Measurements from ENCODE around the gene FAM174A.

FAM174A gene

DNA sequence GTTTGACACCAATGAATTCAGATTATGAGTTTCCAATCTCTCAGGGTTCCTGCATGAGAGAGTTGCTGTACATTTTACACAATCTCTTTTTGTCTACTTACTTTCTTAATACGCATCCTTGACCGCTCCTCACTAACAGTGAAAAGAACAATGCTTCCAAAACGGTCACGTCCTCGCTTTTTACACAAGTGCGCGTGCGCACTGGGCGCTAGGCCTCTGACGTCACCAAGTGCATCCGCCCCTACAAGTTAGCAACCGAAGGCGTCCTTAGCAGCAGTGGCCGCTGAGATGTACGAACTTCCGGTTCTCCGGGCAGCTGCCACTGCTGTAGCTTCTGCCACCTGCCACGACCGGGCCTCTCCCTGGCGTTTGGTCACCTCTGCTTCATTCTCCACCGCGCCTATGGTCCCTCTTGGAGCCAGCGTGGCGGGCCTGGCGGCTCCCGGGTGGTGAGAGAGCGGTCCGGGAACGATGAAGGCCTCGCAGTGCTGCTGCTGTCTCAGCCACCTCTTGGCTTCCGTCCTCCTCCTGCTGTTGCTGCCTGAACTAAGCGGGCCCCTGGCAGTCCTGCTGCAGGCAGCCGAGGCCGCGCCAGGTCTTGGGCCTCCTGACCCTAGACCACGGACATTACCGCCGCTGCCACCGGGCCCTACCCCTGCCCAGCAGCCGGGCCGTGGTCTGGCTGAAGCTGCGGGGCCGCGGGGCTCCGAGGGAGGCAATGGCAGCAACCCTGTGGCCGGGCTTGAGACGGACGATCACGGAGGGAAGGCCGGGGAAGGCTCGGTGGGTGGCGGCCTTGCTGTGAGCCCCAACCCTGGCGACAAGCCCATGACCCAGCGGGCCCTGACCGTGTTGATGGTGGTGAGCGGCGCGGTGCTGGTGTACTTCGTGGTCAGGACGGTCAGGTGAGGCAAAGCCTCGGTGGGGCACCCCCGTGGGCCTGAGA is at the start of gene FAM174A:
FAM174A (plus strand) TSS at position 315 of the 946 bp plus-strand sequence; CDS start at position 472, 157 bp downstream.
- DNase-seq: peak; percentile 63

GRCh38 chr5:100493996-100494395 is 41.2 kb upstream of the FAM174A start:
- no peak for DNase-seq

GRCh38 chr5:100496296-100496695 is 38.9 kb upstream of the FAM174A start:
- no peak for DNase-seq

GRCh38 chr5:100502684-100503083 is 32.5 kb upstream of the FAM174A start:
- no peak for DNase-seq

- no peak for DNase-seq
Observed at GRCh38 chr5:100505984-100506670, 29.0 kb upstream of the FAM174A start.

DNA sequence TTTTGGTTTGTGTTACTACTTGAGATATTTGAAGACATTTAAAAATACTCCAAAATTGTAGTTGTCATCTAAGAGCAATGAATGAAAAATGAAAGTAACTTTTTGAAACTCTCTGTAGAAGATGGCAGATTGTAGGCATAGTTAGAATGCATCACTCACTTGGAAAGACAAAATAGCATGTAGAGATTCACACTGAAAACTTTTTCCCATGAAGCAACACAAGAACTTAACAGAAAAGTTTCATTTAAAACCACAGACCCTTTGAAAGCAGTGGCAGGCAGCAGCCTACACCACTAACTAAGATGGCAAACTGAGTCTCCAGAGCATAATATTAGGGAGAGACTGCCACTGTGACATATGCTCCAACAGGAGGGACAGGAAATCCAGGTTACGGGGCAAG is 18.9 kb upstream of the FAM174A start:
- DNase-seq: no peak

- DNase-seq: peak; percentile 88
Observed at GRCh38 chr5:100517301-100517974, 17.7 kb upstream of the FAM174A start.

DNA sequence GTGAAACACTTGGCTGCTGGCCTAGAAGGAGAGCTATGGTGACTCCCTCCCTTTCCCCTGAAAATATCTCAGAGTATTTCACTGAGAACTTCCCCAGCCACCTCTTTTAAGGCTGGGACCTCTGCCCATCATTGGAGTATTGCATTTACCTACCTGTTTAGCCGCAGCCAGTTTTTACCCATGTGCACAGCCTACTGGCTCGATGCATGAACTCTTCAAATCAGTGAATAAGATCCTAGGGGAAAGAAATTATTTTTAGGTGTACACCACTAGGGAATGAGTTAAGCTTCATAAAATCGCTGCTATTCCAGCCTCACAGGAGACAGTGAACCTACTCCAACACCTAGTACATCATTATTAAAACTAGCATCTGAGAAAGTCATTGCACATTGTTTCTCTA is 16.8 kb upstream of the FAM174A start:
- no peak for DNase-seq

GRCh38 chr5:100519075-100519474 is 16.1 kb upstream of the FAM174A start:
- no peak for DNase-seq

DNA sequence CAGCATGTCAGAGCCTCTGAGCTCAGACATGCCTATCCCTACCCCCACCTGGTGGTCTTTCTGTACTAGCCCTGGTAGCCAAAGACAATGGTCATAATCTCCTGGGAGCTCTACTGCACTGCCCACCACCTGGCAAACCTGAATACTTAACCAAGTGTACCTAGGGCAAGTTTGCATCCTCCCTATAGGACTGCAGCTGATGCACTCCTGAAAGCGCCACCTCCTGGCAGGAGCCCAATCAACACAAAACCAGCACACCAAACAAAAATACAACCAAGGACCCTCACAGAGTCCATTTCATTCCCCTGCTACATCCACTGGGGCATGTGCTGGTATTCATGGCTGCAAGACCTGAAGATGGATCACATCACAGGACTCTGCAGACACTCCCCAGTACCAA is 14.8 kb upstream of the FAM174A start:
- DNase-seq: no peak

DNA sequence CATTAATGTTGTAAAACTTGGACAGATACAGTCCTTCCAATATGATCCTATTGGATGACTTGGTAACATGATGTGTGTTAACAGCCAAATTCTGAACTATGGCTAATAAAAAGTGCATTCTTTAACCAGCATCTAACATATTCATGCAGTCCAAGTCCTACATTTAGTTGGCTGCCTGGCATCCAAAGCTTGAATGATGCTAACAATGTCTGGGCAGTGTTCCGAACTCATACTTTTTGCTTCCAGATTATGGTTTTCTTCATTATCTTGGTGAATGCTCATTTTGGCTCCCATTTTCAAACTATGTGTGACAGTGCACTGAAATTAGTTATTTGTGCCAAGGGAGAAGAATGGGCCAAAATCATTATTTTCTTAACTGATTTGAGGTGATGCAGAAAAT is 2.8 kb downstream of the FAM174A start:
- DNase-seq: no peak

- DNase-seq: no peak
Observed at GRCh38 chr5:100539519-100539918, 4.3 kb downstream of the FAM174A start.

DNA sequence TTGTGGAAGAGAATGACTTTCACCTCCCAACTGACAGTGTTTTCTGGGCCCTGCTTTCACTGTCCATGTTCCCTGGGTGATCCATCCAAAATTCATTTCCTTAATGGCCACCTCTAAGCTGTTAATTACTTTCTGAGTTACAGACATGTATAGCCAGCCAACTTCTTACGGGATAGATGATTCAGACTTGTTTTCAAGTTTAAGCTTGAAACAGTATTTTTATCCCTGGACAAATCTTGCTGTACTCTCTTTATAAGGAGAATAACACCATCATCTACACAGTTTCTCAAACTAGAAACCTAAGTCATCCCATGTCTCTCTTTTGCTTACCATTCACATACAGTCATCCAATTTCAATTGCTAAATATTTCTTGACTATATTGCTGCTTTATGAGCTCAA is 6.9 kb downstream of the FAM174A start:
- no peak for DNase-seq

DNA sequence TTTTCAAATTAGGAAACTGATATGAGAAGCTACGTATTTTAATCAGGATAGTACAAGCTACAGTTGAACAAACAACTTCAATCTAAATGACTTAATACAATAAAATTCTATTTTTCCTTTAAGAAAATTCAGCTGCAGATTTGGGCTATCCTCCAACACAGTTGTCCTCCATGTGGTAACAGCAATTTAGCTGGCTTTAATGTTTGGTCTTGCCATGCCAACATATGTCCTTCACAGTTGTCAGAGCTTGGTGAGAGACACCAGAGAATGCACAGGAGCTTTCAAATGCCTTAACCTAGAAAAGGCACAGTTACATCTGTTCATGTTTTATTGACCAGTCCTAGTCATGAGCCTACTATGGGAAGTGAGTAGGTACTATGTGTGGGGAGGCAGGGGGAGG is 10.8 kb downstream of the FAM174A start:
- DNase-seq: no peak

DNA sequence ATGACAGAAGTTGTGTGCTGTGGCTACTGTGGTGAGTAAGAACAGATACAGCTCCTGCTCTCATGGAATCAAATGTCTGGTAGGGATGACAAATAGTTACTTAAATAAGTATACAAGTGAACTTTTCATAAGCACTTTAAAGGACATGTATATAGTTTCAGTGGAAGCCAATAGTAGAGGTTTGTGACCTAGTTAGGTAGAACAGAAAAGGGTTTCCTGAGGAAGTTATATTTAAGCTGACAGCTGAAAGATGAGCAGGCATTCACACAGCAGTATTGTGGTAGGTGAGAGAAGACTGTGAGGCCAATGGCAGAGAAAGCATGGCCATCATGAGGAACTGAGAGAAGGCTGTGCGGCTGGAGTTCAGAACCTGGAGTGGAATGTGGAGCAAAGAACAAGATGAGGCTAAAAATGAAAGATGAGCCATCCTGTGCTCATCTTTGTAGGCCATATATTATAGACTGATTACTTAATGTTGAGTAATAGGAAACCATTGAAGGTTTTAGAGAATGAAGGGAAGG is 15.4 kb downstream of the FAM174A start:
- DNase-seq: no peak

DNA sequence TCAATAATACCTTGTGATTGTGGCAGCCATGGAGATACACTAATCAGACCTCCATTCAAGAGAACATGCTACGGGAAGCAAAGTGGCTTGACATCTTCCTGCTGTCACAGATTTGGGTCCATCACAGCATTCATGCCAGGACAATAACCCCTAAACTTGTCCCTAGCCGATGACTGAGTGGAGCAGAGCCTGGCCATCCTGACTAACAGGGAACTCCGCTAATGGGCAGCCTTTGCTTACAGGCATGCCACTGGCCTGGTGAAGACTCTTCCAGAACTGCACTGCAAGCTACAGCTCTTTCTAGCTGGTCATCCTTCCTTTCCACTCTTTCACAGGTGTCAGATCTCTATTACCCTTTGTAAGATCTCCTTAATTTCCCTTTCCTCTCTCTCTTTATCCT is 16.0 kb downstream of the FAM174A start:
- DNase-seq: no peak

GRCh38 chr5:100553209-100553608 is 18.0 kb downstream of the FAM174A start:
- no peak for DNase-seq

GRCh38 chr5:100560860-100561259 is 25.7 kb downstream of the FAM174A start:
- no peak for DNase-seq

- DNase-seq: no peak
Observed at GRCh38 chr5:100562821-100563220, 27.6 kb downstream of the FAM174A start.

GRCh38 chr5:100566382-100567141 is 31.4 kb downstream of the FAM174A start:
- no peak for DNase-seq

DNA sequence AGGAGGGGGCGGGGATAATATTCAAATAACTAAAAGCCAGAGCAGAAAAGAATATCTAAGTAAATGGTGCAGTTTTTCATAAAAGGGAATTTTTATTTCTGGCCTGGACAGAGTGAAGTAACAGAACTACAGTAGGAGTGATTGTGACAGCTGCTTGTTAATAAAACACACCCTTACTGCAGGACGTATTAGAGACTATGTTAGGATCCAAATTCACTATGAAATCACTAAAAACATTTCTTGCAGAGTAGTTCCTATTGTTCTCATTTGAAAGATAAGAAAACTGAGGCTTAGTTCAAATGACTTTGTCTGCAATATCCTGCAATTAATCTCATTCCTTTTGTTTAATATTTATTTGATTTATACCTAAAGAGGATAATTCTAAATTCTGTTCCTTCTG is 39.5 kb downstream of the FAM174A start:
- no peak for DNase-seq

GRCh38 chr5:100575815-100576214 is 40.6 kb downstream of the FAM174A start:
- no peak for DNase-seq

Measured in DMS79 treated with DMSO at 0.1 percent for 48 hours (cell line).